GM08714 (cell line): ENCODE measurements around the gene GOLPH3L.
"Not testable (repeated sequence)": the region's sequence is repeated elsewhere in the genome, so short reads cannot be mapped to it uniquely, and the experiment has no call there.

Experiments used
- H3K4me3 ChIP-seq: fragments of 200-500 bp; sonication (Bioruptor generic); 2 replicates; pipeline ENCODE4 v1.5.1; 2014; ENCODE audit warnings: mild to moderate bottlenecking, low read length, inconsistent platforms
- ZNF274 ChIP-seq: IDR thresholded peaks from 2 replicates; pipeline ENCODE4 v1.6.1; 2012; ENCODE audit warnings: mild to moderate bottlenecking, low read depth, low read length

The GOLPH3L gene

GRCh38 chr1:150683914-150684313 lies 13.0 kb downstream of the GOLPH3L start:
- TF ChIP-seq ZNF274, result no peak
- no peak overlapping the region for H3K4me3 ChIP-seq

GRCh38 chr1:150678988-150679387 lies 18.0 kb downstream of the GOLPH3L start:
- H3K4me3 ChIP-seq, result no peak overlapping the region
- TF ChIP-seq ZNF274, result no peak

GRCh38 chr1:150674881-150675280 lies 22.1 kb downstream of the GOLPH3L start:
- H3K4me3 ChIP-seq, result no peak overlapping the region
- TF ChIP-seq ZNF274, result no peak

GRCh38 chr1:150663321-150663720 lies 33.6 kb downstream of the GOLPH3L start:
- H3K4me3 ChIP-seq, result no peak overlapping the region
- TF ChIP-seq ZNF274, result no peak

GRCh38 chr1:150662811-150663210 lies 34.1 kb downstream of the GOLPH3L start:
- H3K4me3 ChIP-seq, result no peak overlapping the region
- TF ChIP-seq ZNF274, result no peak

GRCh38 chr1:150661156-150661555 lies 35.8 kb downstream of the GOLPH3L start:
- TF ChIP-seq ZNF274, result no peak
- H3K4me3 ChIP-seq, result no peak overlapping the region

- TF ChIP-seq ZNF274, result no peak
- H3K4me3 ChIP-seq, result no peak overlapping the region
These were observed 36.4 kb downstream of the GOLPH3L start for GRCh38 chr1:150660584-150660983.

- H3K4me3 ChIP-seq, result not testable (repeated sequence)
These were observed 39.9 kb downstream of the GOLPH3L start for GRCh38 chr1:150657064-150657463.

- H3K4me3 ChIP-seq, result not testable (repeated sequence)
These were observed 42.3 kb downstream of the GOLPH3L start for GRCh38 chr1:150654635-150655034.

- TF ChIP-seq ZNF274, result no peak
- H3K4me3 ChIP-seq, result no peak overlapping the region
These were observed 46.8 kb downstream of the GOLPH3L start for GRCh38 chr1:150650193-150650592.

GRCh38 chr1:150649441-150650075 lies 47.4 kb downstream of the GOLPH3L start:
- no peak for TF ChIP-seq ZNF274
- H3K4me3 ChIP-seq, result no peak overlapping the region

GRCh38 chr1:150642296-150642695 lies 54.7 kb downstream of the GOLPH3L start:
- TF ChIP-seq ZNF274, result no peak
- no peak overlapping the region for H3K4me3 ChIP-seq

GRCh38 chr1:150641126-150641815 lies 55.7 kb downstream of the GOLPH3L start:
- not testable (repeated sequence) for H3K4me3 ChIP-seq

GRCh38 chr1:150638430-150638829 lies 58.5 kb downstream of the GOLPH3L start:
- not testable (repeated sequence) for H3K4me3 ChIP-seq

GRCh38 chr1:150634839-150635622 lies 61.9 kb downstream of the GOLPH3L start:
- H3K4me3 ChIP-seq, result not testable (repeated sequence)
